ENCODE data around the gene ITIH5. TPM values are rescaled to one million over a fixed set of nuclear protein-coding genes. Genes with fewer than 3 reads are reported as not detected.

ITIH5 gene
- total and polyA plus RNA-seq, 8 donors, result 4.0 to 28.6 (median 14.6) TPM

- intact Hi-C loops (cut with DNase I; ENCODE audit: low total_unique reads), result no loop called here
- Histone ChIP-seq H3K27ac (peak overlapping the region in 3 of 5 donors; percentile 57 to 79 (median 74)), H3K36me3 (no peaks in the 10 kb centered on the region), H3K27me3 (no peaks in the 10 kb centered on the region), H3K4me3 (no peak overlapping the region), H3K4me1 (peaks cover 0 to 15% (median 5%) of the 10 kb centered on the region in 4 donors), H3K9me3 (no peaks in the 10 kb centered on the region)
- WGBS, 5 donors, result 52 to 69% (median 57%) methylated on average over 4 of the region's 4 CpGs
- no peak for TF ChIP-seq POLR2A (IDR thresholded peaks at IDR 0.05)
- no peak for TF ChIP-seq CTCF (IDR thresholded peaks at IDR 0.05)
- peak in 1 of 3 donors; percentile 39 for TF ChIP-seq POLR2AphosphoS5 (IDR thresholded peaks at IDR 0.05)
- TF ChIP-seq EP300 (IDR thresholded peaks at IDR 0.05), result no peak
- peak in 1 of 2 donors; percentile 59 for DNase-seq
These were observed 73.7 kb downstream of the ITIH5 start for GRCh38 chr10:7593063-7593462.

- no peaks in the 10 kb centered on the region for H3K9me3 ChIP-seq
- no peak for DNase-seq
- TF ChIP-seq POLR2A (IDR thresholded peaks at IDR 0.05) (no peak), CTCF (IDR thresholded peaks at IDR 0.05) (no peak), EP300 (IDR thresholded peaks at IDR 0.05) (no peak), POLR2AphosphoS5 (IDR thresholded peaks at IDR 0.05) (no peak)
- WGBS, 5 donors, result 79 to 93% (median 89%) methylated on average over 4 to 5 of the region's 5 CpGs
- peaks cover 0 to 15% (median 5%) of the 10 kb centered on the region in 4 donors for H3K4me1 ChIP-seq
- peak overlapping the region in 3 of 5 donors; percentile 57 to 79 (median 74) for H3K27ac ChIP-seq
- no peaks in the 10 kb centered on the region for H3K36me3 ChIP-seq
- no peak overlapping the region for H3K4me3 ChIP-seq
- no peaks in the 10 kb centered on the region for H3K27me3 ChIP-seq
- intact Hi-C loops (cut with DNase I; ENCODE audit: low total_unique reads), result no loop called here
These were observed 74.1 kb downstream of the ITIH5 start for GRCh38 chr10:7592627-7593026.

- intact Hi-C loops (cut with DNase I; ENCODE audit: low total_unique reads), result no loop called here
These were observed 76.5 kb downstream of the ITIH5 start for GRCh38 chr10:7590271-7590670.

GRCh38 chr10:7589748-7590147 is 77.0 kb downstream of the ITIH5 start:
- Histone ChIP-seq H3K36me3 (no peaks in the 10 kb centered on the region), H3K27me3 (no peaks in the 10 kb centered on the region), H3K27ac (no peak overlapping the region), H3K4me3 (no peak overlapping the region), H3K9me3 (no peaks in the 10 kb centered on the region), H3K4me1 (peaks cover 0 to 15% (median 5%) of the 10 kb centered on the region in 4 donors)
- intact Hi-C loops (cut with DNase I; ENCODE audit: low total_unique reads), result no loop called here
- TF ChIP-seq POLR2A (IDR thresholded peaks at IDR 0.05) (no peak), CTCF (IDR thresholded peaks at IDR 0.05) (no peak), EP300 (IDR thresholded peaks at IDR 0.05) (no peak), POLR2AphosphoS5 (IDR thresholded peaks at IDR 0.05) (no peak)
- no peak for DNase-seq
- WGBS, 5 donors, result 86 to 89% (median 87%) methylated on average over 8 to 10 of the region's 10 CpGs

More at GRCh38 chr10:7590271-7590670, 76.5 kb downstream of the ITIH5 start:
- WGBS, 5 donors, result 87 to 91% (median 89%) methylated on average over 9 of the region's 9 CpGs
- no peaks in the 10 kb centered on the region for H3K27me3 ChIP-seq
- DNase-seq, result no peak
- H3K9me3 ChIP-seq, result no peaks in the 10 kb centered on the region
- H3K36me3 ChIP-seq, result no peaks in the 10 kb centered on the region
- H3K4me1 ChIP-seq, result peaks cover 0 to 15% (median 5%) of the 10 kb centered on the region in 4 donors
- no peak for TF ChIP-seq POLR2A (IDR thresholded peaks at IDR 0.05)
- TF ChIP-seq POLR2AphosphoS5 (IDR thresholded peaks at IDR 0.05), result no peak
- no peak for TF ChIP-seq CTCF (IDR thresholded peaks at IDR 0.05)
- TF ChIP-seq EP300 (IDR thresholded peaks at IDR 0.05), result no peak
- H3K4me3 ChIP-seq, result no peak overlapping the region
- no peak overlapping the region for H3K27ac ChIP-seq
